ENCODE data around the gene ABL1.
"Not testable (repeated sequence)": the region's sequence is repeated elsewhere in the genome, so short reads cannot be mapped to it uniquely, and the experiment has no call there.

ABL1 gene

GRCh38 chr9:130906735-130907416 lies 71.8 kb downstream of the ABL1 start:
- no peak for TF ChIP-seq CTCF (IDR thresholded peaks at IDR 0.05; ENCODE audit: low read depth, low read length)

GRCh38 chr9:130908146-130908877 lies 73.3 kb downstream of the ABL1 start:
- TF ChIP-seq CTCF (IDR thresholded peaks at IDR 0.05; ENCODE audit: low read depth, low read length): no peak
- no peak for DNase-seq (ENCODE audit: low read depth in 2 of 2)
- no peak overlapping the region for H3K4me3 ChIP-seq (replicated peaks in 1 of 2; ENCODE audit: low read depth in 2 of 2, low read length in 2 of 2)

More at GRCh38 chr9:130906735-130907416, 71.8 kb downstream of the ABL1 start:
- no peak overlapping the region for H3K4me3 ChIP-seq (replicated peaks in 1 of 2; ENCODE audit: low read depth in 2 of 2, low read length in 2 of 2)
- no peak for DNase-seq (ENCODE audit: low read depth in 2 of 2)

- no peak for TF ChIP-seq CTCF (IDR thresholded peaks at IDR 0.05; ENCODE audit: low read depth, low read length)
- no peak overlapping the region for H3K4me3 ChIP-seq (replicated peaks in 1 of 2; ENCODE audit: low read depth in 2 of 2, low read length in 2 of 2)
- DNase-seq (ENCODE audit: low read depth in 2 of 2): no peak
Measured at GRCh38 chr9:130908878-130909355, 73.9 kb downstream of the ABL1 start.

- H3K4me3 ChIP-seq (replicated peaks in 1 of 2; ENCODE audit: low read depth in 2 of 2, low read length in 2 of 2); DNase-seq (ENCODE audit: low read depth in 2 of 2): not testable (repeated sequence)
Measured at GRCh38 chr9:130910041-130910440, 75.0 kb downstream of the ABL1 start.

- DNase-seq (ENCODE audit: low read depth in 2 of 2); H3K4me3 ChIP-seq (replicated peaks in 1 of 2; ENCODE audit: low read depth in 2 of 2, low read length in 2 of 2): not testable (repeated sequence)
Measured at GRCh38 chr9:130910670-130911069, 75.6 kb downstream of the ABL1 start.

- TF ChIP-seq CTCF (IDR thresholded peaks at IDR 0.05; ENCODE audit: low read depth, low read length): no peak
- no peak for DNase-seq (ENCODE audit: low read depth in 2 of 2)
- H3K4me3 ChIP-seq (replicated peaks in 1 of 2; ENCODE audit: low read depth in 2 of 2, low read length in 2 of 2): no peak overlapping the region
Measured at GRCh38 chr9:130911254-130912049, 76.4 kb downstream of the ABL1 start.

GRCh38 chr9:130912932-130913598 lies 78.0 kb downstream of the ABL1 start:
- DNase-seq (ENCODE audit: low read depth in 2 of 2): peak; percentile 59 to 62
- no peak for TF ChIP-seq CTCF (IDR thresholded peaks at IDR 0.05; ENCODE audit: low read depth, low read length)
- no peak overlapping the region for H3K4me3 ChIP-seq (replicated peaks in 1 of 2; ENCODE audit: low read depth in 2 of 2, low read length in 2 of 2)
